HTERT RPE-1 (cell line): ENCODE results near the gene MTMR2.

Experiments
- in situ Hi-C: fragments of 300-500 bp; cut with MboI; formaldehyde crosslinking; loops from 4 replicates; pipeline ENCODE4 v1.14.3; 2020; ENCODE audit warnings: low sequenced_read_pairs

MTMR2 gene

DNA sequence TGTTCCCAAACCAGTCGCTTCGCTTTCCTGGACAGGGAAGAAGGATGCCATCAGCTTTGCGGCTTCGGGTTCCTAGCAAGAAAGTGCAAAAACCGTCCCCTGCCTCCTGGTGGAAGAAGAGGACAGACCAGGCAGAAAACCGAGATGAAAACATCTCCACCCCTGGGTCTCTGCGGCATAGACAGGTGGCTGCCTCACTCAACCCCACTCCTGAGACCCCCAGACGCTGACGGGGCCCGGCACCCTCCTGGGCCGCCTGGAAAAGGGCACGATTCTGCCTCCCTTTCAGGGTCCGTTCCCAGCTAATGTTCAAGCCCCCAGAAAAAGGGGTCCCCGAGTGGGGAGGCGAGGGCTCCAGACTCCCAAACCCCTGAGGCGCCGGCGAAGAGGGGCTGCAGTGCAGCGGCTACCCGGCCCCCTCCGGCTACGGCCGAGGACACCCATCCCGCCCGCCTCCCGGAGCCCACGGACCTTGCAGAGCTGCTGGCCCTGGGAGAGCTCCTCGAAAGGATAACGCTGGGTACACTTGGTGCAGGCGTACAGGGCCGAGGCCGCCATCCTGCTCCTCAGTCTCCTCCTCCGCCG is 134.9 kb downstream of the MTMR2 start:
- in situ Hi-C loops = no loop called here
